Measurements from ENCODE around the gene C12orf57.

GRCh38 chr12:6899837-6900519, 43.8 kb upstream of the C12orf57 start:
- no peak for TF ChIP-seq CTCF (IDR thresholded peaks at IDR 0.05; ENCODE audit: poor library complexity)
- TF ChIP-seq EZH2 (IDR thresholded peaks at IDR 0.05; ENCODE audit: borderline replicate concordance): no peak
- no peak for TF ChIP-seq EZH2phosphoT487 (IDR thresholded peaks at IDR 0.05; ENCODE audit: low read depth, severe bottlenecking, unreplicated experiment)

All from hepatocyte (in vitro differentiated cells).